GM18526 (cell line): ENCODE data around the gene TENM4.

Experiments used
- POLR2A ChIP-seq: IDR thresholded peaks from 3 replicates; pipeline ENCODE4 v1.6.1; 2011; ENCODE audit not compliant: insufficient read length; ENCODE audit errors: extremely low read depth

TENM4 gene

GRCh38 chr11:78645226-78646202 lies 795.3 kb downstream of the TENM4 start:
- TF ChIP-seq POLR2A = no peak

- TF ChIP-seq POLR2A = no peak
Observed at GRCh38 chr11:78643676-78644056, 797.2 kb downstream of the TENM4 start.

- no peak for TF ChIP-seq POLR2A
Observed at GRCh38 chr11:78642979-78643675, 797.7 kb downstream of the TENM4 start.

GRCh38 chr11:78641541-78641940 lies 799.3 kb downstream of the TENM4 start:
- TF ChIP-seq POLR2A = no peak

GRCh38 chr11:78638704-78639380 lies 802.0 kb downstream of the TENM4 start:
- TF ChIP-seq POLR2A = no peak

GRCh38 chr11:78635814-78636506 lies 804.9 kb downstream of the TENM4 start:
- TF ChIP-seq POLR2A = no peak

- no peak for TF ChIP-seq POLR2A
Observed at GRCh38 chr11:78633516-78634310, 807.1 kb downstream of the TENM4 start.

GRCh38 chr11:78630561-78631303 lies 810.1 kb downstream of the TENM4 start:
- no peak for TF ChIP-seq POLR2A

GRCh38 chr11:78630155-78630554 lies 810.7 kb downstream of the TENM4 start:
- TF ChIP-seq POLR2A = no peak

GRCh38 chr11:78622666-78623065 lies 818.2 kb downstream of the TENM4 start:
- TF ChIP-seq POLR2A = no peak

GRCh38 chr11:78620159-78620558 lies 820.7 kb downstream of the TENM4 start:
- TF ChIP-seq POLR2A = no peak

- TF ChIP-seq POLR2A = no peak
Observed at GRCh38 chr11:78615724-78616123, 825.1 kb downstream of the TENM4 start.

- no peak for TF ChIP-seq POLR2A
Observed at GRCh38 chr11:78613378-78613813, 827.4 kb downstream of the TENM4 start.
